Stimulated activated naive B cell treated with anti-CD40 and anti-IgM and Interleukin-4, amounts not matched to agents 10 μg/mL and 1 μg/mL and 100 μg/mL, for 72 hours (primary cell): ENCODE data around the gene STX8.
A peak's percentile ranks its signal among the peaks of the same experiment; 100 is the strongest.

Source experiments
- ATAC-seq, 2 donors: fragments of 150-1000 bp; cut with Tn5 transposase; replicated peaks; 2 replicates each; pipeline ENCODE4 v1.10.0; 2021; ENCODE audit warnings: moderate library complexity in 1 of 2
- DNase-seq: peaks from one replicate; pipeline ENCODE4 v3.0.0; 2021
- H3K27ac Mint-ChIP-seq: one replicate; pipeline ENCODE4 v1.8.0; 2022; ENCODE audit warnings: mild to moderate bottlenecking, mixed read lengths
- H3K27me3 Mint-ChIP-seq, 2 donors: one replicate each; pipeline ENCODE4 v1.8.0; 2022; ENCODE audit warnings: mixed read lengths in 2 of 2
- H3K36me3 Mint-ChIP-seq, 2 donors: one replicate each; pipeline ENCODE4 v1.8.0; 2022; ENCODE audit warnings: mixed read lengths in 2 of 2, mild to moderate bottlenecking in 1 of 2
- H3K4me1 Mint-ChIP-seq, 2 donors: one replicate each; pipeline ENCODE4 v1.8.0; 2022; ENCODE audit warnings: mixed read lengths in 2 of 2, mild to moderate bottlenecking in 1 of 2
- H3K4me3 Mint-ChIP-seq, 2 donors: one replicate each; pipeline ENCODE4 v1.8.0; 2022; ENCODE audit warnings: mild to moderate bottlenecking in 2 of 2, mixed read lengths in 2 of 2, moderate library complexity in 1 of 2
- H3K9me3 Mint-ChIP-seq, 2 donors: one replicate each; pipeline ENCODE4 v1.8.0; 2022; ENCODE audit warnings: mixed read lengths in 2 of 2, mild to moderate bottlenecking in 1 of 2

STX8 gene

DNA sequence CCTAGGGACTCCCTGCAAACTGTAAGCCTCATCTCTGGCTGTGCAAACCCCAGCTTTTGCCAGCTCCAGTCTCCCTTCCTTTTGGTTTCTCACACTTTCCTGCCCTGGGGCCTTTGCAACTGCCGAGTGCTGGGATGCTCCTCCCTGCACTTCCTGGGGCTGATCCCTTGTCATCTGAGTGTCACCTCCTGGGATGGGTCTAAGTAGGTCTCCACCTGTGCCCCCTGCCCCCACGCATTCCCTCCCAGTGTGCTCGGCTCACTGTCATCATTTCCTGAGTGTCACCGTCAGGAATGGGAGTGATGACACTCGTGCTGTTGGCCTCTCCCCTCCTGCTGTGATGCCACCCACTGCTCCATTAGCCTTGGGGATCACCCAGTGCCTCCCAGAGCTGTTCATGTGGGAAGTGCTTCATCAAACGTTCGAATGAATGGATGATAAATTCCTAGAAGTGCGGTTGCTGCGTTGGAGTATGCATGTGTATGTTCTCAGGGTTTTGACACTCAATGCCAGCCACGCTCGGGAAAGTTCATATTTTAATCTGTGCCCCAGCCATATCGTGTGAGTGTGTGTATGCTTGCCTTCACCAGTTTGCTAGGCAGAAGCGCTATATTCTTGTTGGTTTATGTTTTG lies 364.4 kb downstream of the STX8 start:
- DNase-seq (no peak), ATAC-seq (no peak)
- no peak overlapping the region for H3K4me3 Mint-ChIP-seq
- peaks cover 0 to 4% of the 10 kb centered on the region in 2 donors for H3K4me1 Mint-ChIP-seq
- H3K36me3 Mint-ChIP-seq = peaks cover 10 to 11% of the 10 kb centered on the region in 2 donors
- H3K27ac Mint-ChIP-seq = no peak overlapping the region
- H3K27me3 Mint-ChIP-seq = no peaks in the 10 kb centered on the region
- H3K9me3 Mint-ChIP-seq = peaks cover 11% of the 10 kb centered on the region in 2 donors

DNA sequence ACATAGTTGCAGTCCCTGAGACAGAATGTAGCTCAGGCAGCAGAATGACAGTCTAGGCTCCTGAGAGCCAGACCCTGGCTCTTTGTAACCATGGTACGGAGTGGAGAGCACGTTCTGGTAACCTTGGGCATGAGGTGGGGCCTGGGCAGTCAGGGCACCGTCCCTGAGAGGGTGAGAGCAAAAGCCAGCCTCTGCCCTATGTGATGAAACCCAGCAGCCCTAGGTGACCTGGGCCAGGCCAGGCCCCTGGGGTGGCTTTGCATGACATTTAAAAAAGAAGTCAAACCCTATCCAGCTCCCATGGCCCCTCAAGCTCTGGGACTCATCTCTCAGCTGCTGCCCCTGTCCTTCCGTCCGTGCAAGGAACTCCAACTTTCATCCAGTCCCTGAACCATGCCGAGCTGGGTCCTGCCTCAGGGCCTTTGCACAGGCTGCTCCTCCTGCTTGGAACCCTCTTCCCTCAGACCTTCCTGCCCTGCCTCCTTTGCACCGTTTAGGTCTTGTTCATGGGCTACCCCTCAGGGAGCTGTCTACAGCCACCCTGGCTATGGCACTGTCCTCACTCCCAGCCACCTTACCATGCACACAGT lies 365.7 kb downstream of the STX8 start:
- DNase-seq (no peak), ATAC-seq (no peak)
- Mint-ChIP-seq H3K27me3 (no peaks in the 10 kb centered on the region), H3K36me3 (no peaks in the 10 kb centered on the region), H3K4me1 (peaks cover 10 to 11% of the 10 kb centered on the region in 2 donors), H3K27ac (peak overlapping the region; percentile 43), H3K9me3 (peaks cover 0 to 2% of the 10 kb centered on the region in 2 donors), H3K4me3 (no peak overlapping the region)

DNA sequence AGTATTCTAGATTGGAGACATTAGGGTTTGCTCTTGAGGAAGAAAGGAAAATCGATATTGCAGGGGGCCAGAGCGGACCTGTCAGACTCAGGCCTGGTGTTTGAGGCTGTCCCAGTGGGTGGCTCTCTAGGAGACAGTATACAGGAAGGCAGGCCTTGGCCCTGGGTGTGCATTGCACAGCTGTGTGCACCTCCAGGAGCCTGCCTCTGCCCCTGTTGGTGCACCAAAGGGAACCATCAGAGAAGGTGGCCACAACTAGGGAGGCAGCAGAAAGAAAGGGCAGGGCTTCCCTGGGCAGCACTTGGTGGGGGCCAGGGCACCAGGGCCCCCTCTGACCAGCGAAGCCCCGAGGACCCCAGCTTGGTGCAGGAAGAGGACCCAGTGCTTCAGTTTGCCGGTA lies 366.3 kb downstream of the STX8 start:
- H3K4me1 Mint-ChIP-seq = peaks cover 15 to 16% of the 10 kb centered on the region in 2 donors
- H3K27ac Mint-ChIP-seq = no peak overlapping the region
- ATAC-seq = no peak
- H3K9me3 Mint-ChIP-seq = peaks cover 0 to 4% of the 10 kb centered on the region in 2 donors
- DNase-seq = no peak
- H3K27me3 Mint-ChIP-seq = no peaks in the 10 kb centered on the region
- H3K4me3 Mint-ChIP-seq = no peak overlapping the region
- peaks cover 0 to 1% of the 10 kb centered on the region in 2 donors for H3K36me3 Mint-ChIP-seq

DNA sequence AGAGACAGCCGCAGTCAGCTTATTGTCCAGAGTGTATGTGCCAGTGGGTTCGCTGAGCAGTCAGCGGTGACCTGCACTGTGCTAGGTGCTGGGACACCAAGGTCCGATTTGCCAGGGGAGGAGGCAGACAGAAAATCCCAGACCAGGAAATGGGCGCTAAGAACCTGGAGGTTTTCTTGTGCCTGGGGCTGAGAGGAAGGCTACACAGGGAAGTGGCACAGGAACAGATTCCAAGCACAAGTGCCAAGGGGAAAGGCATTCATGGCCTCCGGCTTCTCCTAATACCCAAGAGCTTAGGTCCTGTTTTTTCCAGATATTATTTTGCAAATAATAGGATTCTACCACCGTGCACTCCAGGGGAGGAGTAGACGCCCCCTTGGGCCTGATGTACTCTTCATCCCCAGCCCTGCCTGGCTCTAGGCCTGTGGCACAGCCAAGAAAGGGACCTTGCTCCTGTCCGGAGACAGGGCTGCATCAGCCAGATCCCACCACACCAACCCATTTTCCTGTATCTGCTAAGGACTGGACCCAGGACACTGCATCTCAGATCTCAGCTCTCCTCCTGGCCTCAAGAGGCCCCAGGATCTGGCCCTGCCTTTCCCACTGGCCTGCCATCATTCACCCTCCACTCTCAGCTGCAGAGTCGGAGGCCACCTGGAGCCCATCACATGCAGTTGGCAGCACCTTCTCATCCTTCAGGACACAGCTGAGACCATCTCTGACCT lies 367.1 kb downstream of the STX8 start:
- H3K9me3 Mint-ChIP-seq = peaks cover 0 to 5% of the 10 kb centered on the region in 2 donors
- H3K36me3 Mint-ChIP-seq = peaks cover 0 to 1% of the 10 kb centered on the region in 2 donors
- no peak for DNase-seq
- peaks cover 23 to 24% of the 10 kb centered on the region in 2 donors for H3K4me1 Mint-ChIP-seq
- H3K27me3 Mint-ChIP-seq = no peaks in the 10 kb centered on the region
- H3K4me3 Mint-ChIP-seq = no peak overlapping the region
- ATAC-seq = no peak
- H3K27ac Mint-ChIP-seq = no peak overlapping the region

DNA sequence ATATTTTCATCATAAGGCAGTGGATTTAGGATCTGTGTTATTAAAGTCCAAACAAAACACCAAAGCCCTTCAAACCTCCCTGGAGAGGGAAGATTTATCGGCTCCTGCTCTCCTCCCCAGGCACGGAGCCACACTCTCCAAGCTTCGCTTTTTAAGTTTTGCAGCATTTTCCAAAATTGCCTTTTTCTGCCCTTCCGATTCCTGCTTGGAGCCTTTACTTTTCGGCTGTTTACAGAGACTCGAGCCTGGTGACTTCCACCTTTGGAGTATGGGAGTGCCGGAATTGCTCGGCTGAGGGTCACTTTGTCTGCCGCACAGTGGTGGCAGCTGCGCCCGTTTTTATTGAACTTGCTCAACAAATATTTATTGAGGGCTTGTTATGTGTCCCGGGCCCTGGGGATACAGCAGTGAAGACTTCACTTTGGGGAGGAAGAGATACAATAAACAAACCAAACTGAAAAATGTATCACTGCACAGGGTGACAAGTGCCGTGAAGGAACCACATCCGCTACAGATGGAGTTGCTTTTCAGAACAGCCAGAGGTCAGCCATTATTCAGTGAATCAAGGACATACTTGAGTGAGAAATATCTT lies 368.8 kb downstream of the STX8 start:
- peaks cover 0 to 3% of the 10 kb centered on the region in 2 donors for H3K36me3 Mint-ChIP-seq
- H3K4me3 Mint-ChIP-seq = no peak overlapping the region
- ATAC-seq (no peak), DNase-seq (no peak)
- peaks cover 0 to 5% of the 10 kb centered on the region in 2 donors for H3K9me3 Mint-ChIP-seq
- peaks cover 25 to 32% of the 10 kb centered on the region in 2 donors for H3K4me1 Mint-ChIP-seq
- H3K27ac Mint-ChIP-seq = no peak overlapping the region
- no peaks in the 10 kb centered on the region for H3K27me3 Mint-ChIP-seq

DNA sequence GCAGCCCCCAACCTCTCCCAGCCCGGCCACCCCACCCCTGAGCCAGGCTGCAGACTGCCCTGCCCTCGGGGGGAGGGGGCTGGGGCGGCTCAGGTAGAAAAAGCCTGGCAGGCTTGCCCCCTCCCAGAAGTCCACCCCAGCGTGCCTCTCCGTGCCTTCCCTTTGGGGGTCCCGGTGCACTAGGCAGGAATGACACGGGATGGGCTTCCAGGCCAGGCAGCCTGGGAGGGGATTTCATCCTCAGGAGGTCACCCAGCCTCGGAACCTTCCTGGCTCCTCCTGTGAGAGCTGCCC lies 369.3 kb downstream of the STX8 start:
- Mint-ChIP-seq H3K27me3 (no peaks in the 10 kb centered on the region), H3K9me3 (peaks cover 0 to 5% of the 10 kb centered on the region in 2 donors), H3K36me3 (peaks cover 0 to 3% of the 10 kb centered on the region in 2 donors), H3K4me1 (peaks cover 29 to 37% of the 10 kb centered on the region in 2 donors), H3K4me3 (no peak overlapping the region), H3K27ac (no peak overlapping the region)
- DNase-seq (no peak), ATAC-seq (no peak)

DNA sequence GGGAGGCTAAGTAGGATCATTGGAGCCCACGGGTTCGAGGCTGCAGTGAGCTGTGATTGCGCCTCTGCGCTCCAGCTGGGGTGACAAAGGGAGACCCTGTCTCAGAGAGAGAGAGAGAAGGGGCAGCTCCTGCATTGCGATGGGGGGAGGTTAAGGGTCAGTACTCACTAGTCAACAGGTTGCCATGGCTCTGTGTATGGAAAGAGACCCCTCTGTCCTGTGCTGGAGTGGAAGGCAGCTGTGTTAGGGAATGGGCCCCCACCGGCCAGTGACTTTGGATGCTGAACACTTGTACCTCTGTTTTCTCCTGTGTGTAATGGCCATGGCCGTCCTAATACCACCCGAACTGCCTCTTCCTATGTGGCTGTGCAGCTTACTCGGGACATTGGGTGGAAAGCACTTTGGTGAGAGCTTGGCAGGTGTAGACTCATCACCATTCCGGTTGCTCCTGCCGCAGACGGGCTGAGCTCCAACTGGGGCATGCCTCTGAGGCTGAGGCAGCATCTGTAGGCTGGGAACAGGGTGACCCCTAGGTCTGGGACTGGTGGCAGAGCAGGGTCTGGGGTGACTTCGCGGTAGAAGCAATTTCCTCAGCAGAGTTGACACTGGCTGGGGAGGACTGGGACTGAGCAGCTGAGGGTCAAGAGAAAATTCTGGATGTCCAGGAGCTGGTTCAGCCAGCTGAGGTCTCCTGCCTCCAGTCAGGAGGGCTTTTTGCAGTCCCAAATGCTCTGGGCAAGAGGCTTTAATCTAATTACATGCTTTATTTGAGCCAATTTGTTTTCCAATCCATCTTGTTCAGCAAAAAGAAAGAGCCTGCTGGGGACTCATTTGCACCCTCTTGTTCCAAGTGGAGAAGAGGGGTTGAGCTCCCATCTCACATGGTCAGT lies 369.9 kb downstream of the STX8 start:
- peaks cover 0 to 5% of the 10 kb centered on the region in 2 donors for H3K9me3 Mint-ChIP-seq
- ATAC-seq = no peak
- peak overlapping the region; percentile 25 for H3K27ac Mint-ChIP-seq
- H3K4me1 Mint-ChIP-seq = peaks cover 35 to 43% of the 10 kb centered on the region in 2 donors
- no peak overlapping the region for H3K4me3 Mint-ChIP-seq
- DNase-seq = no peak
- H3K27me3 Mint-ChIP-seq = no peaks in the 10 kb centered on the region
- H3K36me3 Mint-ChIP-seq = peaks cover 0 to 3% of the 10 kb centered on the region in 2 donors

DNA sequence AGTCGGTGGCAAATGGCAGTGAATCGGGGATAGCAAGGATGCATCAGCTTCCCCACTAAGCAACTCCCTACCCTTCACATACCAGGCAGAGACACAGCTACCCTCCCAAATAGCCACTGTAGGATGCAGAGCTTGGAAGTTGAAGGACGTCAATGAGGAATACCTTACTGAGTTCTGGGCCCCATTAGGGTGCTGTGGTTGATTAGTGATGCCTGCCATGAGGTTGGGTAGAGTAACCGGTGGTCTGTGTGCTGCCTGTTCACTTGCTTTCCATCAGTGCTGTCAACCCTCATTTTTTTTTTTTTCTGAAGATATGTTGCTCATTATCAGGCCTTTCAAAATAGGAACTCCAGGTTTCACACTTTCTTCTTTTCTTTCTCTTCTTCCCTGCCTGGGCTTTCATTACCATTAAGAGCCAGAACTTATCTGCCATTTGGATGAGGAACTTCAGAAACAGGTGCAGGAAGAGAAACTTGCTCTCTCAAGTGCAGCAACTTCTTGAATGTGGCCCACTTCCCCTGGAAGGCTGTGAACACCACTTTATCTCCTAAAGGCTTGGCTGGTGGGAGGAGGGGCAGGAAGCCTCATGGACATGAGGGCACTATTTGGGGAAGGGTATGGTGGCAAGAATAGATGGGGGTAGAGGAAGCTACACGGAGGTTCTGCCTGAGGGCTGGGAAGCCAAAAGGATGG lies 370.8 kb downstream of the STX8 start:
- Mint-ChIP-seq H3K27me3 (no peaks in the 10 kb centered on the region), H3K27ac (peak overlapping the region; percentile 66), H3K4me1 (peaks cover 44 to 53% of the 10 kb centered on the region in 2 donors), H3K36me3 (peaks cover 0 to 3% of the 10 kb centered on the region in 2 donors), H3K9me3 (peaks cover 0 to 5% of the 10 kb centered on the region in 2 donors), H3K4me3 (peak overlapping the region; percentile 14 to 41)
- no peak for DNase-seq
- ATAC-seq = peak; percentile 23 to 30

DNA sequence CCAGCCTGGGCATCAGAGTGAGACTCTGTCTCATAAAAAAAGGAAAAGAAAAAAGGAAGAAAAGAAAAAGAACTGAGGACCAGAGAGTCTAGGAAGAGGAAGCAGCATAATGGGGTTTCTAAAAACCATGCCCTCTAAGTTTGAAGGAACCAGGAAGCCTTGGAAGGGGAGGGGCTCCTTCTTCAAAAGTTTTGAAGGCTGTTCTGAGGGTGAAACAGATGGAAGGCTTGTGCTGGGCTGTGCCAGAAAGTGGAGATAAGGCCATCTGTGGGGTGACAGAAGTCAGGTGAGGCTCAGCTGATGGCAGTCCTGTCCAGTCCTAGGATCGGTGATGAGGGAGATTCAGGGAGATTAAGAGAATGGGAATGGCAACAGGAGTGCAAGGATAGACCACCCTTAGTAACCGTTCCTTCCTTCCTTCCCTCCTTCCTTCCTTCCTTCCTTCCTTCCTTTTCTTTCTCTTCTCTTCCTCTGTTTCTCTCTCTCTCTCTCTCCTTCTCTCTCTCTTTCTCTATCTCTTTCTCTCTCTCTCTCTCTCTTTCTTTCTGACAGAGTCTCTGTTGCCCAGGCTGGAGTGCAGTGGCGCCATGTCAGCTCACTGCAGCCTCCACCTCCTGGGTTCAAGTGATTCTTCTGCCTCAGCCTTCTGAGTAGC lies 371.7 kb downstream of the STX8 start:
- Mint-ChIP-seq H3K9me3 (peaks cover 0 to 7% of the 10 kb centered on the region in 2 donors), H3K4me1 (peaks cover 49 to 59% of the 10 kb centered on the region in 2 donors), H3K36me3 (peaks cover 3 to 5% of the 10 kb centered on the region in 2 donors), H3K27me3 (no peaks in the 10 kb centered on the region), H3K4me3 (peak overlapping the region; percentile 1 to 34), H3K27ac (peak overlapping the region; percentile 66)
- ATAC-seq = no peak
- no peak for DNase-seq

DNA sequence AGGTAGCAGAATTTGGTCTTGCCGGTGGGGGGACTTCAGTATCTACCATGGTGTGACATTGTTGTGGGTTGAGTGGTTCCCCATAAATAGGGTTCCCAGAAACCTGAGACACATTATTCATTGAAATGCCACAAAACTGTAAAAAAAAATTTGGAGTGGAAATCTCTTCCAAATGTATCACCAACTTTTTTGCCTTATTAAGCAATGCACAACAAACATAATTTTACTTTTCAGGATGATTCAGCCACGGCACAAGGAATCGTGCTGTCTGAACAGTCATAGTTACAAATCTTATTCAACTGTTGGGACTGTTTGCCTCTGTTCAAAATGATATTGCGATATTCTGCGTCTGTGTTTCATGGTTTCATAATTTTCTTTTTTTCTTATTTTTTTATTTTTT lies 373.1 kb downstream of the STX8 start:
- ATAC-seq = no peak
- no peak overlapping the region for H3K4me3 Mint-ChIP-seq
- H3K4me1 Mint-ChIP-seq = peaks cover 49 to 63% of the 10 kb centered on the region in 2 donors
- no peak overlapping the region for H3K27ac Mint-ChIP-seq
- peaks cover 0 to 7% of the 10 kb centered on the region in 2 donors for H3K9me3 Mint-ChIP-seq
- DNase-seq = no peak
- no peaks in the 10 kb centered on the region for H3K27me3 Mint-ChIP-seq
- peaks cover 3 to 5% of the 10 kb centered on the region in 2 donors for H3K36me3 Mint-ChIP-seq

DNA sequence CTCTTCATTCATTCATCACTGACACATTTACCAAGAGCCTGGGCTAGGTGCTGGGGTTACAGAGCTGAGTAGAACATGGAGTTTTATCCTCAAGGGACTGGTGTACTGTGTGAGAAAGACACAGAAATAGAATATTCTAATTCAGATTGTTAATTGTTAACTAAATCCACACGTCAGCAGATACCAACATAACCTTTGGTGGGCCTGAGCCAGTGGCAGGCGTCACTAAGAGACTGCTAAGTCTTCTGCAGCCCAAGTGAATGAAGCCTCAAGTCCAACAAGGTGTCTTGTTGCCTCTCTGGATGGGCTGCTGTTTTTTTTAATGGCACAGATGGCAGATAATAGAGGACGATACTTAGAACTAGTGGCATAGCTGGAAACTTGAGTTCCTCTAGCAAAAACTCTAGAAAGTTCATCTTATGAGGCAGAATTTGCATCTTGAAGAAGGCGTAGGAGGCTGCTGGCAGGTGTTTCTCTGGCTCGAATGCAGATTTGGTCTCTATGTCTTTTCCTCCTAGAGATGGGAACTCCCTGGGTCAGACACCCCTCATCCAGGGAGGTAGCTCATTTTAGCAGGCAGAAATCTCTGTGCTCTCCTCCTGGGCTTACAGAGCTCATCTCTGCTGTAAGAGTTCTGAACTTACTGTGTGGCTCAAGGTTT lies 374.8 kb downstream of the STX8 start:
- Mint-ChIP-seq H3K27ac (peak overlapping the region; percentile 96), H3K36me3 (peaks cover 3 to 5% of the 10 kb centered on the region in 2 donors), H3K4me3 (peak overlapping the region; percentile 23 to 63), H3K4me1 (peaks cover 45 to 62% of the 10 kb centered on the region in 2 donors), H3K27me3 (no peaks in the 10 kb centered on the region), H3K9me3 (peaks cover 0 to 7% of the 10 kb centered on the region in 2 donors)
- DNase-seq (peak; percentile 41), ATAC-seq (peak; percentile 89)
